HEK293 (cell line): ENCODE measurements around the gene TPM3.

Source experiments
- CTCF ChIA-PET: fragments of 350-600 bp; formaldehyde crosslinking; extraction: SDS; loops from one replicate; lab custom pipeline; 2021; ENCODE audit warnings: antibody characterized with exemption; lab: Yijun Ruan, JAX
- POLR2A ChIA-PET: fragments of 300-600 bp; formaldehyde crosslinking; extraction: SDS; loops from one replicate; lab custom pipeline; 2020; ENCODE audit warnings: antibody characterized with exemption, inconsistent platforms; lab: Yijun Ruan, JAX
- H3K27ac ChIP-seq: fragments of 200-500 bp; sonication (Bioruptor generic); 2 replicates; pipeline ENCODE4 v1.5.1; 2014; ENCODE audit warnings: low read depth, low read length, control low read depth, inconsistent platforms; ENCODE audit errors: extremely low read depth
- H3K36me3 ChIP-seq, 2 experiments: fragments of 200-500 bp in 1 of 2; sonication (Bioruptor generic) in 1 of 2; 1 replicate in 1 of 2; 2 replicates in 1 of 2; pipeline ENCODE4 v1.5.1; 2014 to 2017; ENCODE audit warnings: inconsistent platforms in 2 of 2, low read length in 2 of 2; ENCODE audit not compliant: control insufficient read depth in 2 of 2, insufficient read depth in 1 of 2
- H3K4me1 ChIP-seq: fragments of 200-500 bp; sonication (Bioruptor generic); 2 replicates; pipeline ENCODE4 v1.5.1; 2014; ENCODE audit warnings: mild to moderate bottlenecking, low read length, inconsistent platforms; ENCODE audit not compliant: control insufficient read depth, insufficient read depth
- H3K4me3 ChIP-seq: 2 replicates; pipeline ENCODE4 v1.5.1; 2011; ENCODE audit warnings: low read depth, mild to moderate bottlenecking, control low read depth, low read length, moderate library complexity
- H3K9me3 ChIP-seq: fragments of 200-500 bp; sonication (Bioruptor generic); 2 replicates; pipeline ENCODE4 v1.5.1; 2014; ENCODE audit warnings: low read depth, low read length, inconsistent platforms; ENCODE audit not compliant: control insufficient read depth, insufficient read depth
- GLI2 ChIP-seq: fragments of 450-650 bp; formaldehyde crosslinking; IDR thresholded peaks from 2 replicates; pipeline ENCODE4; 2017; ENCODE audit warnings: missing biosample characterization, missing genetic modification characterization, low read depth, borderline replicate concordance
- HOXD13 ChIP-seq: sonication (generic); formaldehyde crosslinking; IDR thresholded peaks from 2 replicates; pipeline ENCODE4 v1.8.0; 2022; ENCODE audit warnings: missing genetic modification reagents, borderline replicate concordance
- IKZF3 ChIP-seq: fragments of 450-650 bp; IDR thresholded peaks from 2 replicates; pipeline ENCODE4 v1.5.0; 2018; ENCODE audit warnings: missing biosample characterization, mild to moderate bottlenecking, missing genetic modification characterization, moderate library complexity
- KLF1 ChIP-seq: fragments of 450-650 bp; formaldehyde crosslinking; IDR thresholded peaks from 2 replicates; pipeline ENCODE4 v1.5.1; 2016; ENCODE audit warnings: missing biosample characterization, missing genetic modification characterization
- MZF1 ChIP-seq: fragments of 450-650 bp; formaldehyde crosslinking; IDR thresholded peaks from 2 replicates; pipeline ENCODE4 v1.5.1; 2017; ENCODE audit warnings: missing biosample characterization, missing genetic modification characterization, borderline replicate concordance
- SCRT1 ChIP-seq: fragments of 450-650 bp; formaldehyde crosslinking; IDR thresholded peaks from 2 replicates; pipeline ENCODE4 v1.5.1; 2016; ENCODE audit warnings: missing biosample characterization, missing genetic modification characterization, borderline replicate concordance
- SP2 ChIP-seq: fragments of 450-650 bp; formaldehyde crosslinking; IDR thresholded peaks from 2 replicates; pipeline ENCODE4 v1.5.1; 2016; ENCODE audit warnings: missing biosample characterization, missing genetic modification characterization
- YY1 ChIP-seq: fragments of 450-650 bp; formaldehyde crosslinking; IDR thresholded peaks from 2 replicates; pipeline ENCODE4 v1.5.1; 2018; ENCODE audit warnings: missing biosample characterization, missing genetic modification characterization
- ZEB2 ChIP-seq: fragments of 450-650 bp; formaldehyde crosslinking; IDR thresholded peaks from 2 replicates; pipeline ENCODE4 v1.5.1; 2016; ENCODE audit warnings: missing biosample characterization, missing genetic modification characterization
- ZNF132 ChIP-seq: fragments of 450-650 bp; formaldehyde crosslinking; IDR thresholded peaks from 2 replicates; pipeline ENCODE4 v1.5.1; 2017; ENCODE audit warnings: missing biosample characterization, missing genetic modification characterization, borderline replicate concordance
- ZNF23 ChIP-seq: fragments of 450-650 bp; formaldehyde crosslinking; IDR thresholded peaks from 2 replicates; pipeline ENCODE4 v1.5.1; 2016; ENCODE audit warnings: missing biosample characterization, missing genetic modification characterization, borderline replicate concordance
- ZNF248 ChIP-seq: fragments of 450-650 bp; formaldehyde crosslinking; IDR thresholded peaks from 2 replicates; pipeline ENCODE4 v1.5.1; 2017; ENCODE audit warnings: missing biosample characterization, missing genetic modification characterization
- ZNF274 ChIP-seq, 2 experiments: fragments of 200-500 bp in 1 of 2; fragments of 450-650 bp in 1 of 2; sonication (Bioruptor generic) in 1 of 2; formaldehyde crosslinking in 1 of 2; IDR thresholded peaks; 2 replicates each; pipeline versions ENCODE4 v1.5.1 to v1.6.1; 2014 to 2016; ENCODE audit warnings: borderline replicate concordance in 1 of 2, inconsistent platforms in 1 of 2, low read length in 1 of 2, missing biosample characterization in 1 of 2, missing genetic modification characterization in 1 of 2
- ZNF341 ChIP-seq: fragments of 450-650 bp; formaldehyde crosslinking; IDR thresholded peaks from 2 replicates; pipeline ENCODE4; 2016; ENCODE audit warnings: low read depth, missing biosample characterization, missing genetic modification characterization
- ZNF366 ChIP-seq: fragments of 450-650 bp; formaldehyde crosslinking; conservative IDR thresholded peaks from 2 replicates; pipeline ENCODE4 v1.5.1; 2016; ENCODE audit warnings: missing biosample characterization, missing genetic modification characterization
- ZNF549 ChIP-seq: fragments of 450-650 bp; IDR thresholded peaks from 2 replicates; pipeline ENCODE4 v1.5.1; 2018; ENCODE audit warnings: missing biosample characterization, missing genetic modification characterization, mild to moderate bottlenecking, inconsistent platforms, moderate library complexity
- ZNF624 ChIP-seq: fragments of 450-650 bp; formaldehyde crosslinking; IDR thresholded peaks from 2 replicates; pipeline ENCODE4 v1.5.1; 2017; ENCODE audit warnings: missing biosample characterization, missing genetic modification characterization
- ZNF626 ChIP-seq: fragments of 450-650 bp; sonication (Bioruptor Pico); formaldehyde crosslinking; IDR thresholded peaks from 2 replicates; pipeline ENCODE4 v1.5.1; 2018; ENCODE audit warnings: missing biosample characterization, missing genetic modification characterization, inconsistent platforms
- ZNF654 ChIP-seq: fragments of 450-650 bp; formaldehyde crosslinking; IDR thresholded peaks from 2 replicates; pipeline ENCODE4 v1.5.1; 2016; ENCODE audit warnings: low read depth, missing biosample characterization, missing genetic modification characterization
- ZNF768 ChIP-seq: fragments of 450-650 bp; formaldehyde crosslinking; IDR thresholded peaks from 2 replicates; pipeline ENCODE4 v1.5.1; 2018; ENCODE audit warnings: missing biosample characterization, mild to moderate bottlenecking, missing genetic modification characterization
- ZNF776 ChIP-seq: fragments of 450-650 bp; formaldehyde crosslinking; IDR thresholded peaks from 2 replicates; pipeline ENCODE4 v1.5.0; 2017; ENCODE audit warnings: missing biosample characterization, missing genetic modification characterization, borderline replicate concordance
- ZSCAN16 ChIP-seq: fragments of 450-650 bp; formaldehyde crosslinking; IDR thresholded peaks from 2 replicates; pipeline ENCODE4 v1.5.1; 2016; ENCODE audit warnings: missing biosample characterization, missing genetic modification characterization
- TF ChIP-seq, protein P1 (sequence below): fragments of 450-650 bp; formaldehyde crosslinking; IDR thresholded peaks from 2 replicates; pipeline ENCODE4 v1.5.1; 2016; ENCODE audit warnings: missing biosample characterization, missing genetic modification characterization
- TF ChIP-seq, protein P2 (sequence below): fragments of 450-650 bp; formaldehyde crosslinking; IDR thresholded peaks from 2 replicates; pipeline ENCODE4 v1.5.1; 2017; ENCODE audit warnings: missing biosample characterization, missing genetic modification characterization
- TF ChIP-seq, protein P3 (sequence below): fragments of 450-650 bp; formaldehyde crosslinking; IDR thresholded peaks from 2 replicates; pipeline ENCODE4 v1.5.1; 2017; ENCODE audit warnings: missing biosample characterization, missing genetic modification characterization
- TF ChIP-seq, protein P4 (sequence below): fragments of 450-650 bp; formaldehyde crosslinking; IDR thresholded peaks from 2 replicates; pipeline ENCODE4 v1.5.1; 2016; ENCODE audit warnings: missing biosample characterization, missing genetic modification characterization
- TF ChIP-seq, protein P5 (sequence below): fragments of 450-650 bp; formaldehyde crosslinking; IDR thresholded peaks from 2 replicates; pipeline ENCODE4 v1.5.1; 2016; ENCODE audit warnings: missing biosample characterization, missing genetic modification characterization

Gene TPM3

DNA sequence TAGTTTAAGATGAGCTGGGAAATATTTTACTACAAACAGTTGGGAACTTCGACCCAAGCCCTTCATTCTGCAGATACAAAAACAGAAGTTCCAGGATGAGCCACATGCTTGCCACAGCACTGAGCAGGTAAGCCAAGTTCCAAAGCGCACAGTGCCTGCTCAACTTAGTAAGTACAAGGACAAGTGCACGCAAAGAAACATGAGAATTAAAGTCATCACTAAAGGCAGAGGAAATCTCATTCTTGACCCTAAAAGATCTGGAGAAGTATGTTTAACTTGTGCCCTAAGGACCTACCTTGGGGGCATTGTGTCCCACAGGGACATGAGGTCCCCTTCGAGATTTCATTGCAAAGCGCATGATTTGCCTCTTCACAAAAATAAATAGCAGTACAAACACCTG, 27.6 kb upstream of the TPM3 start:
- Histone ChIP-seq H3K4me1 (no peaks in the 10 kb centered on the region), H3K4me3 (peak overlapping the region; percentile 83), H3K36me3 (peaks cover 32 to 44% of the 10 kb centered on the region in 2 experiments), H3K9me3 (no peaks in the 10 kb centered on the region)
- POLR2A ChIA-PET = interaction anchor here (0.9 to 1.3 kb wide), 3 partner anchors 16 to 52 kb away, joined by 5 to 9 read pairs (median 7); partner anchors contain the start of gene TPM3
- CTCF ChIA-PET = interaction anchor here (0.7 to 2.3 kb wide), 6 partner anchors 11 to 186 kb away, joined by 3 to 13 read pairs (median 4); partner anchors contain the start of gene IL6R
- TF ChIP-seq, protein P1, sequence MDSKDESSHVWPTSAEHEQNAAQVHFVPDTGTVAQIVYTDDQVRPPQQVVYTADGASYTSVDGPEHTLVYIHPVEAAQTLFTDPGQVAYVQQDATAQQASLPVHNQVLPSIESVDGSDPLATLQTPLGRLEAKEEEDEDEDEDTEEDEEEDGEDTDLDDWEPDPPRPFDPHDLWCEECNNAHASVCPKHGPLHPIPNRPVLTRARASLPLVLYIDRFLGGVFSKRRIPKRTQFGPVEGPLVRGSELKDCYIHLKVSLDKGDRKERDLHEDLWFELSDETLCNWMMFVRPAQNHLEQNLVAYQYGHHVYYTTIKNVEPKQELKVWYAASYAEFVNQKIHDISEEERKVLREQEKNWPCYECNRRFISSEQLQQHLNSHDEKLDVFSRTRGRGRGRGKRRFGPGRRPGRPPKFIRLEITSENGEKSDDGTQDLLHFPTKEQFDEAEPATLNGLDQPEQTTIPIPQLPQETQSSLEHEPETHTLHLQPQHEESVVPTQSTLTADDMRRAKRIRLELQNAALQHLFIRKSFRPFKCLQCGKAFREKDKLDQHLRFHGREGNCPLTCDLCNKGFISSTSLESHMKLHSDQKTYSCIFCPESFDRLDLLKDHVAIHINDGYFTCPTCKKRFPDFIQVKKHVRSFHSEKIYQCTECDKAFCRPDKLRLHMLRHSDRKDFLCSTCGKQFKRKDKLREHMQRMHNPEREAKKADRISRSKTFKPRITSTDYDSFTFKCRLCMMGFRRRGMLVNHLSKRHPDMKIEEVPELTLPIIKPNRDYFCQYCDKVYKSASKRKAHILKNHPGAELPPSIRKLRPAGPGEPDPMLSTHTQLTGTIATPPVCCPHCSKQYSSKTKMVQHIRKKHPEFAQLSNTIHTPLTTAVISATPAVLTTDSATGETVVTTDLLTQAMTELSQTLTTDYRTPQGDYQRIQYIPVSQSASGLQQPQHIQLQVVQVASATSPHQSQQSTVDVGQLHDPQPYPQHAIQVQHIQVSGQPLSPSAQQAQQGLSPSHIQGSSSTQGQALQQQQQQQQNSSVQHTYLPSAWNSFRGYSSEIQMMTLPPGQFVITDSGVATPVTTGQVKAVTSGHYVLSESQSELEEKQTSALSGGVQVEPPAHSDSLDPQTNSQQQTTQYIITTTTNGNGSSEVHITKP (tag by site-specific recombination) = no peak
- TF ChIP-seq HOXD13 (CRISPR knock-in tag) (no peak), YY1 (no peak), IKZF3 (tag by site-specific recombination) (no peak), ZNF274 (IDR thresholded peaks at IDR 0.05; ENCODE audit: low read length) (no peak), ZNF274 (tag by site-specific recombination; IDR thresholded peaks at IDR 0.05; ENCODE audit: borderline replicate concordance) (no peak), ZNF132 (tag by site-specific recombination) (no peak), SCRT1 (no peak), ZNF248 (no peak), GLI2 (no peak), ZNF549 (tag by site-specific recombination) (no peak), ZSCAN16 (no peak), ZNF776 (no peak)
- TF ChIP-seq, protein P2, sequence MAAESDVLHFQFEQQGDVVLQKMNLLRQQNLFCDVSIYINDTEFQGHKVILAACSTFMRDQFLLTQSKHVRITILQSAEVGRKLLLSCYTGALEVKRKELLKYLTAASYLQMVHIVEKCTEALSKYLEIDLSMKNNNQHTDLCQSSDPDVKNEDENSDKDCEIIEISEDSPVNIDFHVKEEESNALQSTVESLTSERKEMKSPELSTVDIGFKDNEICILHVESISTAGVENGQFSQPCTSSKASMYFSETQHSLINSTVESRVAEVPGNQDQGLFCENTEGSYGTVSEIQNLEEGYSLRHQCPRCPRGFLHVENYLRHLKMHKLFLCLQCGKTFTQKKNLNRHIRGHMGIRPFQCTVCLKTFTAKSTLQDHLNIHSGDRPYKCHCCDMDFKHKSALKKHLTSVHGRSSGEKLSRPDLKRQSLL = no peak
- TF ChIP-seq, protein P3, sequence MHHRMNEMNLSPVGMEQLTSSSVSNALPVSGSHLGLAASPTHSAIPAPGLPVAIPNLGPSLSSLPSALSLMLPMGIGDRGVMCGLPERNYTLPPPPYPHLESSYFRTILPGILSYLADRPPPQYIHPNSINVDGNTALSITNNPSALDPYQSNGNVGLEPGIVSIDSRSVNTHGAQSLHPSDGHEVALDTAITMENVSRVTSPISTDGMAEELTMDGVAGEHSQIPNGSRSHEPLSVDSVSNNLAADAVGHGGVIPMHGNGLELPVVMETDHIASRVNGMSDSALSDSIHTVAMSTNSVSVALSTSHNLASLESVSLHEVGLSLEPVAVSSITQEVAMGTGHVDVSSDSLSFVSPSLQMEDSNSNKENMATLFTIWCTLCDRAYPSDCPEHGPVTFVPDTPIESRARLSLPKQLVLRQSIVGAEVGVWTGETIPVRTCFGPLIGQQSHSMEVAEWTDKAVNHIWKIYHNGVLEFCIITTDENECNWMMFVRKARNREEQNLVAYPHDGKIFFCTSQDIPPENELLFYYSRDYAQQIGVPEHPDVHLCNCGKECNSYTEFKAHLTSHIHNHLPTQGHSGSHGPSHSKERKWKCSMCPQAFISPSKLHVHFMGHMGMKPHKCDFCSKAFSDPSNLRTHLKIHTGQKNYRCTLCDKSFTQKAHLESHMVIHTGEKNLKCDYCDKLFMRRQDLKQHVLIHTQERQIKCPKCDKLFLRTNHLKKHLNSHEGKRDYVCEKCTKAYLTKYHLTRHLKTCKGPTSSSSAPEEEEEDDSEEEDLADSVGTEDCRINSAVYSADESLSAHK = no peak
- TF ChIP-seq, all 188 proteins: peak for 0
- H3K27ac ChIP-seq = peak overlapping the region; percentile 96

DNA sequence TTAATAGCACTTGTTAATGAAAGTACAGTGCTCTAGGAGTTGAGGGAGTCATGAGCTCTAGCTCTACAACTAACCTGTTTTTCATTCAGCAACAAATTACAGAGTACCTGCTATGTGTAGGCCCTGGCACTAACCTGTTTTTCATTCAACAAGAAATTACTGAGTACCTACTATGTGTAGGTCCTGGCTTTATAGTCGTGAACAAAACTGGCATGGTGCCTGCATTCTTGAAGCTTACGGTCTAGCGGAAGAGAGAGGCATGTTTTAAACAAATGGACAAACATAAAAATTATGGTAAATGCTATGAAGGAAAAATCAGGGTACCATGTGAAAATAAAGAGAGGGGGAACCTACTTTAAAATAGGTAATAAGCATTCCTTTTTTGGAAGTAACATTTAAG, 26.6 kb upstream of the TPM3 start:
- Histone ChIP-seq H3K4me3 (no peak overlapping the region), H3K4me1 (no peaks in the 10 kb centered on the region), H3K9me3 (no peaks in the 10 kb centered on the region), H3K27ac (no peak overlapping the region), H3K36me3 (peaks cover 42 to 48% of the 10 kb centered on the region in 2 experiments)
- ChIA-PET POLR2A (no interaction called here), CTCF (interaction anchor here (0.6 to 2.3 kb wide), 9 partner anchors 10 to 223 kb away, joined by 3 to 13 read pairs (median 3); partner anchors contain the start of genes ATP8B2 and IL6R)
- no peak for TF ChIP-seq ZNF768
- no peak for TF ChIP-seq ZNF624 (tag by site-specific recombination)
- TF ChIP-seq SP2 (tag by site-specific recombination) = no peak
- no peak for TF ChIP-seq ZEB2 (tag by site-specific recombination)
- TF ChIP-seq, protein P4, sequence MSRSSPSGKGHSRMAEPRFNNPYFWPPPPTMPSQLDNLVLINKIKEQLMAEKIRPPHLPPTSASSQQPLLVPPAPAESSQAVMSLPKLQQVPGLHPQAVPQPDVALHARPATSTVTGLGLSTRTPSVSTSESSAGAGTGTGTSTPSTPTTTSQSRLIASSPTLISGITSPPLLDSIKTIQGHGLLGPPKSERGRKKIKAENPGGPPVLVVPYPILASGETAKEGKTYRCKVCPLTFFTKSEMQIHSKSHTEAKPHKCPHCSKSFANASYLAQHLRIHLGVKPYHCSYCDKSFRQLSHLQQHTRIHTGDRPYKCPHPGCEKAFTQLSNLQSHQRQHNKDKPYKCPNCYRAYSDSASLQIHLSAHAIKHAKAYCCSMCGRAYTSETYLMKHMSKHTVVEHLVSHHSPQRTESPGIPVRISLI (tag by site-specific recombination) = no peak
- TF ChIP-seq, protein P5, sequence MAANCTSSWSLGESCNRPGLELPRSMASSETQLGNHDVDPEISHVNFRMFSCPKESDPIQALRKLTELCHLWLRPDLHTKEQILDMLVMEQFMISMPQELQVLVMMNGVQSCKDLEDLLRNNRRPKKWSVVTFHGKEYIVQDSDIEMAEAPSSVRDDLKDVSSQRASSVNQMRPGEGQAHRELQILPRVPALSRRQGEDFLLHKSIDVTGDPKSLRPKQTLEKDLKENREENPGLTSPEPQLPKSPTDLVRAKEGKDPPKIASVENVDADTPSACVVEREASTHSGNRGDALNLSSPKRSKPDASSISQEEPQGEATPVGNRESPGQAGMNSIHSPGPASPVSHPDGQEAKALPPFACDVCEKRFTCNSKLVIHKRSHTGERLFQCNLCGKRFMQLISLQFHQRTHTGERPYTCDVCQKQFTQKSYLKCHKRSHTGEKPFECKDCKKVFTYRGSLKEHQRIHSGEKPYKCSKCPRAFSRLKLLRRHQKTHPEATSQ (tag by site-specific recombination) = no peak
- TF ChIP-seq ZNF654 (tag by site-specific recombination) = no peak
- TF ChIP-seq IKZF3 (tag by site-specific recombination) = no peak
- no peak for TF ChIP-seq HOXD13 (CRISPR knock-in tag)
- no peak for TF ChIP-seq ZNF23 (tag by site-specific recombination)
- TF ChIP-seq MZF1 = no peak
- no peak for TF ChIP-seq ZNF626 (tag by site-specific recombination)
- TF ChIP-seq ZNF341 (tag by site-specific recombination) = no peak
- TF ChIP-seq ZNF366 = no peak
- no peak for TF ChIP-seq KLF1 (tag by site-specific recombination)
